Amniotic stem cell (primary cell): Measurements from ENCODE around the gene PPP1R15A.
"Not testable (repeated sequence)": the region's sequence is repeated elsewhere in the genome, so short reads cannot be mapped to it uniquely, and the experiment has no call there.

ENCODE experiments used
- DNase-seq: peaks from one replicate; lab custom pipeline; 2025; lab: John Stamatoyannopoulos, UW

PPP1R15A gene

DNA sequence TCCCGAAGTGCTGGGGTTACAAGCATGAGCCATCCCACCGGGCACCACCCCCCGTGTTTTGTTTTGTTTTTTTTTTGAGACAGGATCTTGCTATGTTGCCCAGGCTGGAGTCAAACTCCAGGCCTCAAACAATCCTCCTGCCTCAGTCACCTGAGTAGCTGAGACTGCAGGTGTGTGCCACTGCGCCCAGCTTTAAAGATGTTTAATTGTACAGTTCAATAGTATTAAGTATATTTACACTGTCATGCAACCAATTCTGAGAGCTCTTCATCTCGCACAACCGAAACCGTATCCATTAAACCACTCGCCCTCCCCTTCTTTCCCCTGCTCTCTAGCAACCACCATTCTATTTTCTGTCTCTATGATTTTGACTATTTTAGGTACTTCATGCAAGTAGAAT, 43.5 kb downstream of the PPP1R15A start:
- no peak for DNase-seq

DNA sequence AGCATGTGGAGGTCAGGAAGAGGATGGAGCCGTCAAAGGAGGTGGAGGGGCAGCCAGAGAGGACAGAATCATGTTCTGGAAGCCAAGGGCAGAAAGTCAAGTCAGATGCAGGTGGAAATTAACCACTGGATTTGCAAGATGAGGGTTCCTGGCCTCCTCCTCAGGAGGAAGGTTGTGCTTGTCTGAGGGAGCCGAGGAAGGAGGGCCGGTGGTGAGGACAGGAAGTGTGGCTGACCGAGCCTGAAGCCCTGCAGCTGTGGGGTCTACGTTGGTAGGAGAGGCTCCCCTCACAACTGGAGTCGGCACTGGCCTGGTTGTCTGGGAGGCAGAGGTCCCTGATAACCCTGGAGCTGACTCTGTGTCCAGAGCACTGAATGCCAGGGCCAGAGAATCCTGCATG, 45.9 kb downstream of the PPP1R15A start:
- DNase-seq, result no peak

DNA sequence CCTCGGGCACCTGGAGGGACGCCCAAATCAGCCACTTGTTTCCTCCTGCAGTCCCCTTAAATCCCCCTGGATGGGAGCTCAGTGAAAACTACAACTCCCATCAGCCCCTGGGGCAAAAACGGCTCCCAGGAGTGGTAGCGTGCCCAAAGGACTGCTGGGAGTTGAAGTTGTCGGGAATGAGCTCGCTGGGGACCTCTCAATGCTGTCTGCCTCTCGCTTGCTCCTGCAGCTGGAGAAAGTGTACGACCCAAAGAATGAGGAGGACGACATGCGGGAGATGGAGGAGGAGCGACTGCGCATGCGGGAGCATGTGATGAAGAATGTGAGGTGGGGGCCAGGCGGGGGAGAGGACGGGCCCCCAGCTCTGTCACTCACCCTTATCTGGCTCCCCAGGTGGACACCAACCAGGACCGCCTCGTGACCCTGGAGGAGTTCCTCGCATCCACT, 46.6 kb downstream of the PPP1R15A start:
- DNase-seq, result no peak

DNA sequence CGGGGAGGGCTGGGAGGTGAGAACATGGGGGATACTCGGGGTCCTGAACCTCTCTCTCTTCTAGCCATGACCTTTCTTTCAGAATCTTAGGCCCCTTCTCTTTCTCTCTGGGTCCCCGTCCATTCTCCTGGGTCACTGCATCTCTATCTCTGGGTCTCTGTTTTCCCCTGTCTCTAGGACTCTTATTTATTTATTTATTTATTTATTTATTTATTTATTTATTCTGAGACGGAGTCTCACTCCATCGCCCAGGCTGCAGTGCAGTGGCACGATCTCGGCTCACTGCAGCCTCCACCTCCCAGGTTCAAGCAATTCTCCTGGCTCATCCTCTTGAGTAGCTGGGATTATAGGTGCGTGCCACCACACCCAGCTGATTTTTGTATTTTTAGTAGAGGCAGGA, 47.0 kb downstream of the PPP1R15A start:
- DNase-seq, result not testable (repeated sequence)

DNA sequence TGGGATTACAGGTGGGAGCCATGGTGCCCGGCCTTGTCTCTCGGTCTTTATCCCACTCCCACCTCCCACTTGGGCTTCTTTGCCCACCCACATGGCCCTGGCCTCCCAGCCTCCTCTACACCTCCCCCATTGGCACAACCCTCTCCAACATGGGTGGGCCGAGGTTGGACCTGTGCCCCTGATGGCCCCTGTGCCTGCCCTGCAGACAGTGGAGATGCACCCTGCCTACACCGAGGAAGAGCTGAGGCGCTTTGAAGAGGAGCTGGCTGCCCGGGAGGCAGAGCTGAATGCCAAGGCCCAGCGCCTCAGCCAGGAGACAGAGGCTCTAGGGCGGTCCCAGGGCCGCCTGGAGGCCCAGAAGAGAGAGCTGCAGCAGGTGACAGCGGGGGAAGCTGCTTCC, 48.7 kb downstream of the PPP1R15A start:
- no peak for DNase-seq

DNA sequence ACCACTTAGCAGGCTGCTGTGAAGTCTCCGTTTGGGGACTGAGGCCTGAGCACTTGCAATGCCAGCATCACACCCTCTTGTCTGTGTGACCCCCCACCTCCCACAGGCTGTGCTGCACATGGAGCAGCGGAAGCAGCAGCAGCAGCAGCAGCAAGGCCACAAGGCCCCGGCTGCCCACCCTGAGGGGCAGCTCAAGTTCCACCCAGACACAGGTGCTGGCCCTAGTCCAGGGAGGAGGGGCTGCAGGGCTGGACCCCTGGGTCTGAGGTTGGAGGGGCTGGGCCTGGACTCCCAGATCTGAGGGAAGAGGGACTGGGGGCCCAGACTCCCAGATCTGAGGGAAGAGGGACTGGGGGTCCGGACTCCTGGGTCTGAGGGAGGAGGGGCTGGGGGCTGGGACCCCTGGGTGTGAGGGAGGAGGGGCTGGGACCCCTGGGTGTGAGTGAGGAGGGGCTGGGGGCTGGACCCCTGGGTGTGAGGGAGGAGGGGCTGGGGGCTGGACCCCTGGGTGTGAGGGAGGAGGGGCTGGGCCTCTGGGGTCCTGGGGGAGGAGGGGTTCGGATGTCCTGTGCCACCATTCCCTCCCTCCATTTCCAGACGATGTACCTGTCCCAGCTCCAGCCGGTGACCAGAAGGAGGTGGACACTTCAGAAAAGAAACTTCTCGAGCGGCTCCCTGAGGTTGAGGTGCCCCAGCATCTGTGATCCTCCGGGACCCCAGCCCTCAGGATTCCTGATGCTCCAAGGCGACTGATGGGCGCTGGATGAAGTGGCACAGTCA, 49.7 kb downstream of the PPP1R15A start:
- no peak for DNase-seq

DNA sequence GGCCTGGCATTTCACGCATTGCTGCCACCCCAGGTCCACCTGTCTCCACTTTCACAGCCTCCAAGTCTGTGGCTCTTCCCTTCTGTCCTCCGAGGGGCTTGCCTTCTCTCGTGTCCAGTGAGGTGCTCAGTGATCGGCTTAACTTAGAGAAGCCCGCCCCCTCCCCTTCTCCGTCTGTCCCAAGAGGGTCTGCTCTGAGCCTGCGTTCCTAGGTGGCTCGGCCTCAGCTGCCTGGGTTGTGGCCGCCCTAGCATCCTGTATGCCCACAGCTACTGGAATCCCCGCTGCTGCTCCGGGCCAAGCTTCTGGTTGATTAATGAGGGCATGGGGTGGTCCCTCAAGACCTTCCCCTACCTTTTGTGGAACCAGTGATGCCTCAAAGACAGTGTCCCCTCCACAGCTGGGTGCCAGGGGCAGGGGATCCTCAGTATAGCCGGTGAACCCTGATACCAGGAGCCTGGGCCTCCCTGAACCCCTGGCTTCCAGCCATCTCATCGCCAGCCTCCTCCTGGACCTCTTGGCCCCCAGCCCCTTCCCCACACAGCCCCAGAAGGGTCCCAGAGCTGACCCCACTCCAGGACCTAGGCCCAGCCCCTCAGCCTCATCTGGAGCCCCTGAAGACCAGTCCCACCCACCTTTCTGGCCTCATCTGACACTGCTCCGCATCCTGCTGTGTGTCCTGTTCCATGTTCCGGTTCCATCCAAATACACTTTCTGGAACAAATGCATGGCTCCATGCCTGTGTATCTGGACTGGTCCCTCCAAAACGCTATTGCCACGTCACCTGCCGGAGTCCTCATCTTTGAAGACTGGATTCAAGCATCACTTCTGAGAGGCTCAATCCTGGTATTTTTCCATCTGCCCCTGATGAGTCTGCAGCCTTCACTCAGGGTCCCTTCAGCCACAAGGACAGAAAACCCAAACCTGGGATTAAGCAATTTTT, 50.6 kb downstream of the PPP1R15A start:
- DNase-seq, result no peak

DNA sequence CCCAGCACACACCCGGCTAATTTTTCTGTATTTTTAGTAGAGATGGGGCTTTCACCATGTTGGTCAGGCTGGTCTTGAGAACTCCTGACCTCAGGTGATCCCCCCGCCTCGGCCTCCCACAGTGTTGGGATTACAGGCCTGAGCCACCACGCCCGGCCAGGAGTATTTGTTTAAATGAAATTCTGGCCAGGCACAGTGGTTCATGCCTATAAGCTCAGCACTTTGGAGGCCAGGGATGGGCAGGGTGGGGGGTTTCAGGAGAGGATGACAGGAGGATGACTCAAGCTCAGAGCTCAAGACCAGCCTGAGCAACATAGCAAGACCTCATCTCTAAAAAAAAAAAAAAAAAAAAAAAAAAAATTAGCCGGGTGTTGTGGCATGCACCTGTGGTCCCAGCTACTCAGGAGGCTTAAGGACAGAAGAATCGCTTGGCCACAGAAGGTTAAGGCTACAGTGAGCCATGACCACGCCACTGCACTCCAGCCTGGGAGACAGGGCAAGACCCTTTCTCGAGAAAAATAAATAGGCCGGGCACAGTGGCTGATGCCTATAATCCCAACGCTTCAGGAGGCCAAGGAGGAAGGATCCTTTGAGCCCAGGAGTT, 53.1 kb downstream of the PPP1R15A start:
- peak; percentile 29 for DNase-seq
